Naive thymus-derived CD8-positive, alpha-beta T cell (primary cell): ENCODE data around the gene SLC16A6. TPM values are rescaled to one million over a fixed set of nuclear protein-coding genes. Genes with fewer than 3 reads are reported as not detected.
A peak's percentile ranks its signal among the peaks of the same experiment; 100 is the strongest.

Experiments
- ATAC-seq, 2 donors: fragments of 150-1000 bp; cut with Tn5 transposase in 1 of 2; sonication (Bioruptor Pico), chemical (Tn5 transposase) in 1 of 2; 1 replicate in 1 of 2; 2 replicates in 1 of 2; pipeline ENCODE4 v1.10.0; 2021; ENCODE audit warnings: mild to moderate bottlenecking in 2 of 2, moderate library complexity in 2 of 2
- POLR2A ChIA-PET: fragments of 350-600 bp; sonication (Branson Sonifier 250); formaldehyde crosslinking; loops from one replicate; lab custom pipeline; 2021; ENCODE audit warnings: antibody characterized with exemption; lab: Charles Lee
- DNase-seq, 10 donors: peaks; one replicate each; pipeline versions ENCODE4 v3.0.0 to v3.0.0-alpha.2; 2020 to 2022
- H3K27ac Mint-ChIP-seq, 10 donors: one replicate each; pipeline ENCODE4 v1.8.0; 2020 to 2022; ENCODE audit warnings: mild to moderate bottlenecking in 10 of 10, mixed read lengths in 10 of 10, moderate library complexity in 4 of 10, inconsistent platforms in 1 of 10
- H3K27me3 Mint-ChIP-seq, 5 donors: one replicate each; pipeline ENCODE4 v1.8.0; 2021 to 2022; ENCODE audit warnings: mixed read lengths in 5 of 5
- H3K36me3 Mint-ChIP-seq, 3 donors: one replicate each; pipeline ENCODE4 v1.8.0; 2020 to 2022; ENCODE audit warnings: mixed read lengths in 3 of 3, mild to moderate bottlenecking in 2 of 3, inconsistent platforms in 1 of 3
- H3K4me1 Mint-ChIP-seq, 4 donors: one replicate each; pipeline ENCODE4 v1.8.0; 2021 to 2022; ENCODE audit warnings: mixed read lengths in 4 of 4
- H3K4me3 Mint-ChIP-seq, 10 donors: one replicate each; pipeline ENCODE4 v1.8.0; 2020 to 2022; ENCODE audit warnings: mild to moderate bottlenecking in 10 of 10, mixed read lengths in 10 of 10, moderate library complexity in 6 of 10, inconsistent platforms in 1 of 10
- H3K9me3 Mint-ChIP-seq, 9 donors: one replicate each; pipeline ENCODE4 v1.8.0; 2020 to 2022; ENCODE audit warnings: mixed read lengths in 9 of 9, mild to moderate bottlenecking in 3 of 9, inconsistent platforms in 1 of 9, moderate library complexity in 1 of 9
- polyA plus RNA-seq, 3 donors: library from polyadenylated mRNA; unstranded; fragments of 300-500 nt; fragmentation: Illumina TruSeq; gene quantifications; one replicate each; pipeline ENCODE4 v1.2.3, GENCODE V29; 2021
- total RNA-seq, 8 experiments: library from RNA in 2 of 8; stranded (reverse) in 2 of 8; gene quantifications; one replicate each; pipeline ENCODE4 v1.2.3 and lab custom pipeline; 2021 to 2026

SLC16A6 gene
- total and polyA plus RNA-seq, 5 experiments from 2014 or later: 0.61 to 6.9 (median 2.6) TPM

DNA sequence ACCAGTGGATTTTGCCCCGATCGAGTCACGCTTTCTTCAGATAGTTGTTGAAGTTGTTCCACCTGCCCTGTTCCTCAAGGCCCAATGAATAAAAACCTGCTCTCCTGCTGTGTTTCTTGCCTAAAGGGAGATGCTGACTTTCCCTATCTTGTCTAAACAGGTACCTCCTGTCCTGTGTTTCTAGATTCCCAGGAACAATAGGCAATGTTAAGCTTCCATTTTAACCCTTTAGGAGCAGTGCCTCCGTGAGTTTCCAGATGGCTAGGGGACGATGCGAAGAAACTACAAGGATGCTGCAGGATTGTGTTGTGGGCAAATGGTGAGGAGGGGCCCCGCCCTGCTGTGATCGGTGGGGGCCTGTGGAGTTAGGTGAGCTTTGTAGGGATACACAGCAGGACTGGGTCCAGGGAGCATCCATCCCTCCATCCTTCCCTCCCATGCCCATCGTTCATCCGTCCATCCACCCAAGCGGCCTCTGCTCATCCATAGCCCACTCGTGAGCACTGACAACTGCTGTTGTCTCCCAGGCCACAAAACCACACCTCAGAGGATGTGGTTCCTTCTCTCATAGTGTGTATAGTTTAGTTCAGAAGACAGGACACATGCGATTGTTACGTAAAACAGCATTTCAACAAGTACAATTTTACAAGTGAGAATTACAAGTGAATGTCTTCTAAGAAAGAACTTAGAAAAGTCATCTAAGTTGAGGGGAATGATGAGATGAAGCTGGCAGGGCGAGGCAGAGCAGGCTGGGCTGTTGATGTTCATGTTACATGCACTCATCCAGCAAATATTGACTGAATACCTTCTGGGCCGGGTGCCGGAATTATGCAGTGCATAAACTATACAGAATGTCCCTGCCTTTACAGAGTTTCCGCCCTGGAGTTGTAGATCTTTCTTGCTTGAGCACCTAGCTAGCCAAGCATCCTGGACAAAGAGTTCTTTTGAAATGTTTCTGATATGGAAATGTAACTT is 5.6 kb upstream of the SLC16A6 start:
- POLR2A ChIA-PET: interaction anchor here (0.9 to 2.3 kb wide), 16 partner anchors 11 to 164 kb away, joined by 3 to 14 read pairs (median 4); partner anchors contain the start of gene AMZ2
- Mint-ChIP-seq H3K27me3 (no peaks in the 10 kb centered on the region), H3K36me3 (no peaks in the 10 kb centered on the region), H3K4me1 (peaks cover 23 to 73% (median 60%) of the 10 kb centered on the region in 4 donors), H3K27ac (peak overlapping the region; percentile 61 to 96 (median 91)), H3K9me3 (no peaks in the 10 kb centered on the region), H3K4me3 (peak overlapping the region; percentile 58 to 88 (median 80))
- peak; percentile 28 to 93 (median 72) for DNase-seq
- ATAC-seq: peak; percentile 53 to 70

DNA sequence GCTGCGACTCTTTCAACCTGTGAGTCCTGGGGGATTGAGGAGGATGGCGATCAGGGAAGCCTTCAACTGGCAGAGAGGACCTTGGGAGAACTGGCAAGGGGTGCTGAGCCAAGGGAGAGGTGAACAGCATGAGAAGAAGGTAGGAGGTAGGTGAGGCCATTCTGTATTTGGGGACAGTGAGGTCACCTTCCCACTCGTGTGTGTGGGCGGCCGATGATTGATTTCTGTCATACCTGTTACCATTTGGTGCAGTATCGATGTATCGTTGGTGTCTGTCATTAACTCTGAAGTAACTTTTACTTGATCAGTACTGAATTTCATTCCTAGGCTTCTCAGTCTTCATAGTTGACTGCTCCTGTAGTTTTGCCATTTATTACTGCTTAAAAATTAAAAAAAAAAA is 4.2 kb upstream of the SLC16A6 start:
- peak overlapping the region in 6 of 10 donors; percentile 15 to 87 (median 66) for H3K27ac Mint-ChIP-seq
- H3K27me3 Mint-ChIP-seq: no peaks in the 10 kb centered on the region
- H3K4me1 Mint-ChIP-seq: peaks cover 26 to 69% (median 63%) of the 10 kb centered on the region in 4 donors
- peak overlapping the region in 6 of 10 donors; percentile 7 to 76 (median 54) for H3K4me3 Mint-ChIP-seq
- DNase-seq: no peak
- no peaks in the 10 kb centered on the region for H3K36me3 Mint-ChIP-seq
- POLR2A ChIA-PET: interaction anchor here (2.3 kb wide), 1 partner anchor 20 kb away, joined by 8 read pairs; no protein-coding TSS in a partner anchor
- no peak for ATAC-seq
- H3K9me3 Mint-ChIP-seq: no peaks in the 10 kb centered on the region

DNA sequence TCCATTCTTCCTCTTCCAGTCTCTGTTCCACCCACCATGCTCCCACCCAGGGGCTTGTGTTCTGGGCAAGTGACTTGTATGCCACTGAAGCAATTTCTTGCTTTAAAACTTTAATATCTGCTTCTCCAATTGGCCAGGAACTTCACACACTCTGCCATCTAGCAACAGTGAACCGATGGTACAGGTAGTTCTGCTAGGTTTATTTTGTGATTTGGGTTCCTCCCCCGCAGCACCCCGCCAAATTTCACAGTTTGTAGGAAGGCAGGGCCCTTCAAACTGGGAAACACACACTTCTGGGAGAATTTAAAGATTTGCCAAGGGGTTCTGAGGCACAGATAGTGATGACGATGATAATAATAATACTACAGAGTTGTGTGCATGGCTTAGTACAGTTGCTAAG is 3.7 kb upstream of the SLC16A6 start:
- H3K4me1 Mint-ChIP-seq: peaks cover 30 to 73% (median 65%) of the 10 kb centered on the region in 4 donors
- no peak for DNase-seq
- POLR2A ChIA-PET: no interaction called here
- no peak for ATAC-seq
- H3K36me3 Mint-ChIP-seq: no peaks in the 10 kb centered on the region
- H3K27me3 Mint-ChIP-seq: no peaks in the 10 kb centered on the region
- peak overlapping the region in 6 of 10 donors; percentile 6 to 76 (median 54) for H3K4me3 Mint-ChIP-seq
- no peaks in the 10 kb centered on the region for H3K9me3 Mint-ChIP-seq
- peak overlapping the region in 7 of 10 donors; percentile 6 to 87 (median 70) for H3K27ac Mint-ChIP-seq

DNA sequence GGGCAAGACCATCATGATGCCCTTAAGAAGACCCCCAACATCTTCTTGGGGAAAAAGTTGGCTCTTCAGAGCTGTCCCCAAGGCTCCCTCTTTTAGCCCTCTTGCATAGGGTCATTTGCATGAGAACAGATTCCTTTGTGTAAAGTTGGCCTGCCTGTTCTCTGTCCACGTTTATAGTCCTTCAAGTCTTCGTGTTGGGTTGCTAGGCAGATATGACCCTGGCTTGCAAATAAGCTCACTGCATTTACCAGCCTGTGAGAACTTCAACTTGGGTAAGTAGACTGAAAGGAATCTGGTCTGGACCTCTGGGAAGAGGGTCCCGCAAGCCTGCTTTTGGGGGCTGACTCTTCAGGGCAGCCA is 3.2 kb upstream of the SLC16A6 start:
- POLR2A ChIA-PET: interaction anchor here (4.9 kb wide), 1 partner anchor 31 kb away, joined by 54 read pairs; no protein-coding TSS in a partner anchor
- peak overlapping the region in 5 of 10 donors; percentile 22 to 70 (median 56) for H3K27ac Mint-ChIP-seq
- no peaks in the 10 kb centered on the region for H3K36me3 Mint-ChIP-seq
- peaks cover 31 to 74% (median 64%) of the 10 kb centered on the region in 4 donors for H3K4me1 Mint-ChIP-seq
- H3K4me3 Mint-ChIP-seq: peak overlapping the region in 2 of 10 donors; percentile 1 to 30
- no peak for ATAC-seq
- H3K27me3 Mint-ChIP-seq: no peaks in the 10 kb centered on the region
- H3K9me3 Mint-ChIP-seq: no peaks in the 10 kb centered on the region
- DNase-seq: no peak

DNA sequence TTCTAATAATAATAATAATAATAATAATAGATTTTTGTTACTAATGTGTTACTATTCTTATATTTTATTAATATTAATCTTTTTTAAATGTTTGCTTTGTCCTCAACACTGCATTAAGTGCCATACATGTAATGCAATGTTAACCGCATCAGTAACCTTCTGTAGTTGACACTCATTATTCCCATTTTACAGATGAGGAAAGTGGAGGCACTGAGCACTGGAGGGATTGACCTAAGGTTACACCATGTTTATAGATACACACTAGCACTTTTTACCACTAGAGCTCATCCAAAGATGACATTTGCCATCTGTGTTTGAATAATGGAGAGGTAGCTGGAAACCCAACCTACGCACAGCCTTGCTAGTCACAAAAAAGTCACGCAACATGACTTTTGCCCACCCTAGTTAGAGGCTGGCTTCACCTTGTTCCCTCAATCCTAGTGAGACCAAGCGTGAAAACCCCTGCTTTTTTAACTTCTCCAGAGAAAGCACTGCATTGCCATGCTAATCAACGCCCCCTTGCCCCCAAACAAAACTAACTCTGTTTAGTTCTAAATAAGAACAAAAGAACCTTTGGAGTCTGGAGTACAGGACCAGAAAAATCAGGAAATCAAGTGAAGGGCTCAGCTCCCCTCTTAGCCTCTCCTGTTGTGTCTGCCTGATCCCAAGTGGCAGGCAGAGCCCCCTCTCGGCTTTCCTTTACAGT is 2.7 kb upstream of the SLC16A6 start:
- POLR2A ChIA-PET: interaction anchor here (1.8 to 6.1 kb wide), 6 partner anchors 19 to 142 kb away, joined by 8 to 94 read pairs (median 40); no protein-coding TSS in a partner anchor
- peak overlapping the region in 2 of 10 donors; percentile 1 to 30 for H3K4me3 Mint-ChIP-seq
- ATAC-seq: no peak

DNA sequence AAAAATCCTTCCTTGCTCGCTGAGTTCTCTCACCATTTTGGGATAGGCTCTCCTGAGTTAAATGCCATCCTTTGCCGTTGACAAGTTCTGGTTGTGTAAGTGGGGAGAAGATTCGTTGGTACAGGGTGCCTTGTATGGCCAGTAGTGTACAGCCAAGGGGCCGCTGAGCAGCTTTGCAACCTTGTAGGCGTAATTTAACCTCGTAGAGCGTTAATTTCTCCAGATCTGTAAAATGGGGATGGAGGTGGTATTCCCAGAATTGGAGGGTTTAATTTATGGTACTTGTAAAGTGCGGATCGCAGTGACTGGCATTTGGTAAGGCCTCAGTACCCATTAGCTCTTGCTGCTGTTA is 1.7 kb upstream of the SLC16A6 start:
- H3K27ac Mint-ChIP-seq: peak overlapping the region; percentile 81 to 95 (median 91)
- no peak for DNase-seq
- no peaks in the 10 kb centered on the region for H3K9me3 Mint-ChIP-seq
- POLR2A ChIA-PET: interaction anchor here (0.8 to 6.1 kb wide), 26 partner anchors 10 to 272 kb away, joined by 4 to 94 read pairs (median 18); partner anchors contain the start of genes AMZ2 and WIPI1
- ATAC-seq: no peak
- H3K4me1 Mint-ChIP-seq: peaks cover 38 to 73% (median 72%) of the 10 kb centered on the region in 4 donors
- H3K36me3 Mint-ChIP-seq: no peaks in the 10 kb centered on the region
- peak overlapping the region; percentile 77 to 94 (median 84) for H3K4me3 Mint-ChIP-seq
- no peaks in the 10 kb centered on the region for H3K27me3 Mint-ChIP-seq

More for the DNA sequence above, 2.7 kb upstream of the SLC16A6 start:
- H3K27me3 Mint-ChIP-seq: no peaks in the 10 kb centered on the region
- H3K36me3 Mint-ChIP-seq: no peaks in the 10 kb centered on the region
- H3K4me1 Mint-ChIP-seq: peaks cover 35 to 76% (median 68%) of the 10 kb centered on the region in 4 donors
- no peaks in the 10 kb centered on the region for H3K9me3 Mint-ChIP-seq
- peak overlapping the region in 3 of 10 donors; percentile 8 to 70 (median 22) for H3K27ac Mint-ChIP-seq
- DNase-seq: no peak

DNA sequence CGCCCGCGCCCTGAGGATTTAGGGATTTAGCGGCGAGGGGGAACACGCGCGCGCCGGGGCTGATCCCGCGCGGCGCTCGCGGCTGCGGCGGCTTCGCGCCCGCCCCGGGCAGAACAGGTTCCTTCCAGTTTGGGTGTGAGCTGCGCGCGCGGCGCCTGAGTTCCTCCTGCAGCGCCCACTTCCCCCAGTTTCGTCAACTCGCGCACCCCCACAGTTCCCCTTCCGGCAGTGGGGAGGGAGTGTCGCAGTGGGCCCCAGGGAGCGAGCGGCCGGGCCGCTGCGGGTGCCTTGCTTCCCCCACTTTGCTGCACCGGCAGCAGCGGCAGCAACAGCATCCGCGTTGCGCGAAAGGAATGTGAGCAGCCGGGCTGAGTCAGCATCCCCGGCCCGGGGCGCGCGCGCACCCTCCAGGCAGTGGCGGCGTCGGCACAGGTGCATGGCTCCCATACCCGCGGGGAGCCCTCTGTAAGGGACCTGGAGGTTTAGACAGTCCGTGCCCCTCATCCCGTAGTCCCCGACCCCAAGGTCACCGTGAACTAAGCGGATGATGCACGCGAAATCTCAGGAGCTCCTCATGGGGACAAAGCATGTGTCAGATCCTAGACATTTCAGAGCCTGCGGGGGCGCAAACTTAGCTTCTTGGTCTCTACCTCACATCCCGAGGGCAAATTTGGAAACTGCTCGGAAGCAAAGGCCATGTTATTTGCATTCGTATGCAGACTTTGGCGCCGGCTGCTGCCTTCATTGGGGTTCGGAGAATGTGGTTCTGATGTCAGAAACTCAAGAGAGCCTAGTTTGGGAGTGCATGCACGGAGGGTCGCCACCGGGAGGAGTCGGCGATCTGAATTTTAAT is 1.1 kb upstream of the SLC16A6 start:
- POLR2A ChIA-PET: interaction anchor here (0.6 to 6.1 kb wide), 46 partner anchors 10 to 851 kb away, joined by 3 to 94 read pairs (median 8); partner anchors contain the start of genes AMZ2, KPNA2, PRKAR1A and WIPI1
- no peaks in the 10 kb centered on the region for H3K27me3 Mint-ChIP-seq
- peak overlapping the region; percentile 81 to 95 (median 91) for H3K27ac Mint-ChIP-seq
- H3K4me1 Mint-ChIP-seq: peaks cover 38 to 72% (median 70%) of the 10 kb centered on the region in 4 donors
- H3K4me3 Mint-ChIP-seq: peak overlapping the region; percentile 77 to 94 (median 84)
- no peaks in the 10 kb centered on the region for H3K36me3 Mint-ChIP-seq
- ATAC-seq (peak; percentile 69 to 71), DNase-seq (peak; percentile 85 to 98 (median 96))
- H3K9me3 Mint-ChIP-seq: no peaks in the 10 kb centered on the region

DNA sequence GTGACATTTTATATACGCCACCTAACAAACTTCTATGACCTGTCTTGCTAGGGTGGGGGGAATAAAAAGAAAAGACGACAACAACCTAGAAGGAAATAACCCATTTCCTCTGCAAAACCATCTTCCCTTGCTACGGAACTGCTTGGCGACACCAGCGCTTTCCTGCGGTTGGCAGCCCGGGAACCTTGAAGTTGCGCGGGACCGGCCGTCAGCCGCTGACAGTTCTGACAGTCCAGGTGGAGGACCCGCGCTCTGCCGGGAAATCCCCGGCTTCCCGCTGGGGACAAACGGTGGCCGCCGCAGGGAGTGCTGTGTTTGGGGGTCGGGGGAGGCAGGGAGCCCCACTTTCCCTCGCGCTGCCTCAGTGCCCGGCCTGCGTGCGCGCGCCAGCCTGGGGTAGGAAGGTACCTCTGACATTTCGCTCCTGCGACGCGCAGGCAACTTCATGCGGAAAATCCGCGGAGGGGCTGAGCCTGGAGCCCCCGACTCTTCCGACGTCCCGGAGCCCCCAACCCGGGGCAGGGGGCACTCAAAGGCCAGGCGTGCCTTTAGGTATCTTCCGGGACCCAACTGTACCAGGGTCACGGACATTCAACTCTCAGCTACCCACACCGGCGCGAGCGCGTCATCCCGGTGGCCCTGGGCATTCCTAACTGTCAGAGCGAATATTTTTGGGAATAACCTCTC is 516 bp downstream of the SLC16A6 start:
- peak overlapping the region; percentile 94 to 99 (median 97) for H3K27ac Mint-ChIP-seq
- POLR2A ChIA-PET: interaction anchor here (0.7 to 6.1 kb wide), 38 partner anchors 11 to 849 kb away, joined by 3 to 94 read pairs (median 12); partner anchors contain the start of genes AMZ2, PRKAR1A and WIPI1
- DNase-seq: peak; percentile 31 to 85 (median 74)
- ATAC-seq: peak; percentile 8 to 13
- peak overlapping the region; percentile 94 to 100 (median 96) for H3K4me3 Mint-ChIP-seq
- H3K9me3 Mint-ChIP-seq: no peaks in the 10 kb centered on the region
- H3K4me1 Mint-ChIP-seq: peaks cover 31 to 68% (median 58%) of the 10 kb centered on the region in 4 donors
- no peaks in the 10 kb centered on the region for H3K36me3 Mint-ChIP-seq
- H3K27me3 Mint-ChIP-seq: no peaks in the 10 kb centered on the region

DNA sequence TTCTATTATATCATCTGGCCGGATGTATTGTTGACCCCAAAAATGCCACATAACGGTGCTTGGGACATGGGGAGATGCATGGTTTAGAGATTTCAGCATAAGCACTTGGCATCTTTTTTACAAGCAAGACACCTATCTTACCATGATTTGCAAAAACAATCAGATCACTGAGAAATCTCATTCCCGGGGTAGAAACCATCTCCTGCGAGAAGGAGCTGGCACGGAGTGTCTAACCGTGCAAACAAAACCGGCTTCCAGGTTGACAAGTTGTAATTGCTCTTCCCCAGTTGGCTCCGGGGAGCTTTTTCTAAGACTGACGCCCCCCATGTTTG is 1.0 kb downstream of the SLC16A6 start:
- Mint-ChIP-seq H3K27me3 (no peaks in the 10 kb centered on the region), H3K9me3 (no peaks in the 10 kb centered on the region), H3K4me1 (peaks cover 30 to 65% (median 56%) of the 10 kb centered on the region in 4 donors), H3K36me3 (no peaks in the 10 kb centered on the region), H3K27ac (peak overlapping the region; percentile 94 to 99 (median 97)), H3K4me3 (peak overlapping the region; percentile 94 to 100 (median 96))
- DNase-seq (no peak), ATAC-seq (no peak)
- POLR2A ChIA-PET: interaction anchor here (0.7 to 6.1 kb wide), 19 partner anchors 11 to 222 kb away, joined by 3 to 94 read pairs (median 26); partner anchors contain the start of genes AMZ2, PRKAR1A and WIPI1

DNA sequence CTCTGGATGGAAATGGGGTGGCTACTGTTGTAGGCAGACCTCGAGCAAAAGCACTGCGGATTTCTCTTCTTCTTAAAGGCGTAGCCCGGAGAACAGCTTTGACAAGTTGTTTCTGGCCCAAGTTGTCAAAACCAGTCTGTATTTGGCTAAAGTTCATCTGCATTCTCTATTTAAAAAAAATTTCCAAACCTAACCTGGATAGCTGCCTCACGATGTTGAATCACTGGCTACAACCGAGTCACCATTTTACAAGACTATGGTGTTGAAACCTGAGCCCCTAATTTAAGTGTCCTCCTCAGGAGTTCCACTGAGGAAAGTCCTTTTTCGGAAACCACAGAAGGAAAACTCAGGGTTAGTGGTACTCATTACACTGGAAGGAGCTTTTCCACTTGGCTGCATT is 1.5 kb downstream of the SLC16A6 start:
- H3K4me3 Mint-ChIP-seq: peak overlapping the region; percentile 94 to 100 (median 96)
- peak overlapping the region; percentile 94 to 99 (median 97) for H3K27ac Mint-ChIP-seq
- POLR2A ChIA-PET: interaction anchor here (0.8 to 6.1 kb wide), 15 partner anchors 10 to 169 kb away, joined by 3 to 94 read pairs (median 30); partner anchors contain the start of genes AMZ2 and WIPI1
- ATAC-seq (no peak), DNase-seq (no peak)
- no peaks in the 10 kb centered on the region for H3K9me3 Mint-ChIP-seq
- no peaks in the 10 kb centered on the region for H3K36me3 Mint-ChIP-seq
- H3K27me3 Mint-ChIP-seq: no peaks in the 10 kb centered on the region
- peaks cover 26 to 62% (median 53%) of the 10 kb centered on the region in 4 donors for H3K4me1 Mint-ChIP-seq
